ENCODE data around the gene GIPC3. TPM values are rescaled to one million over a fixed set of nuclear protein-coding genes. Genes with fewer than 3 reads are reported as not detected.

The GIPC3 gene
- total RNA-seq, 1 donor from 2014 or later: not detected

GRCh38 chr19:3589949-3590348 is 4.7 kb downstream of the GIPC3 start:
- no peak for DNase-seq (ENCODE audit: low read depth)
- TF ChIP-seq CTCF (conservative IDR thresholded peaks at IDR 0.05; ENCODE audit: low read depth, low read length): no peak
- H3K4me3 ChIP-seq (ENCODE audit: low read depth, low read length): no peak overlapping the region

- H3K4me3 ChIP-seq (ENCODE audit: low read depth, low read length): no peak overlapping the region
- no peak for DNase-seq (ENCODE audit: low read depth)
- no peak for TF ChIP-seq CTCF (conservative IDR thresholded peaks at IDR 0.05; ENCODE audit: low read depth, low read length)
Observed at GRCh38 chr19:3590991-3591659, 5.8 kb downstream of the GIPC3 start.

- no peak for DNase-seq (ENCODE audit: low read depth)
- no peak for TF ChIP-seq CTCF (conservative IDR thresholded peaks at IDR 0.05; ENCODE audit: low read depth, low read length)
- no peak overlapping the region for H3K4me3 ChIP-seq (ENCODE audit: low read depth, low read length)
Observed at GRCh38 chr19:3591876-3592613, 6.8 kb downstream of the GIPC3 start.

GRCh38 chr19:3593156-3593555 is 7.9 kb downstream of the GIPC3 start:
- DNase-seq (ENCODE audit: low read depth): no peak
- no peak for TF ChIP-seq CTCF (conservative IDR thresholded peaks at IDR 0.05; ENCODE audit: low read depth, low read length)
- no peak overlapping the region for H3K4me3 ChIP-seq (ENCODE audit: low read depth, low read length)

- no peak for TF ChIP-seq CTCF (conservative IDR thresholded peaks at IDR 0.05; ENCODE audit: low read depth, low read length)
- H3K4me3 ChIP-seq (ENCODE audit: low read depth, low read length): no peak overlapping the region
- no peak for DNase-seq (ENCODE audit: low read depth)
Observed at GRCh38 chr19:3595521-3596061, 10.3 kb downstream of the GIPC3 start.

- peak; percentile 12 for TF ChIP-seq CTCF (conservative IDR thresholded peaks at IDR 0.05; ENCODE audit: low read depth, low read length)
- H3K4me3 ChIP-seq (ENCODE audit: low read depth, low read length): no peak overlapping the region
- DNase-seq (ENCODE audit: low read depth): no peak
Observed at GRCh38 chr19:3599776-3600187, 14.5 kb downstream of the GIPC3 start.
